B cell (primary cell): ENCODE measurements around the gene CUBN. TPM values are rescaled to one million over a fixed set of nuclear protein-coding genes. Genes with fewer than 3 reads are reported as not detected.

Experiments
- ATAC-seq: fragments of 200-7000 bp; cut with Tn5 transposase; one replicate; pipeline ENCODE4 v1.10.0; 2021; ENCODE audit warnings: low read depth, mild to moderate bottlenecking, moderate number of reproducible peaks, moderate library complexity
- CTCF ChIA-PET: fragments of 350-600 bp; sonication (Branson Sonifier 250); formaldehyde crosslinking; loops from one replicate; lab custom pipeline; 2021; ENCODE audit warnings: antibody characterized with exemption, inconsistent platforms; lab: Charles Lee
- POLR2A ChIA-PET: fragments of 350-600 bp; sonication (Branson Sonifier 250); formaldehyde crosslinking; loops from one replicate; lab custom pipeline; 2021; ENCODE audit warnings: antibody characterized with exemption; lab: Charles Lee
- DNase-seq: peaks from one replicate; pipeline ENCODE4 v3.0.0; 2013
- H2AFZ ChIP-seq: 2 replicates; pipeline ENCODE4 v1.6.1; 2012; ENCODE audit warnings: mild to moderate bottlenecking, low read depth, low read length; ENCODE audit not compliant: insufficient read depth, poor library complexity, severe bottlenecking
- H3K27ac ChIP-seq, 2 donors: 1 replicate in 1 of 2; 2 replicates in 1 of 2; pipeline ENCODE4 v1.5.1; 2012 to 2013; ENCODE audit warnings: low read length in 2 of 2, mild to moderate bottlenecking in 2 of 2, moderate library complexity in 1 of 2
- H3K27me3 ChIP-seq, 4 experiments: fragments of 200-600 bp in 1 of 4; sonication (generic) in 1 of 4; replicated peaks in 1 of 4; 1 replicate in 2 of 4; 2 replicates in 2 of 4; pipeline versions ENCODE4 v1.6.1 to v1.7.0; 2013 to 2016; ENCODE audit warnings: low read length in 3 of 4, mild to moderate bottlenecking in 2 of 4, mixed read lengths in 1 of 4, moderate library complexity in 1 of 4; ENCODE audit not compliant: insufficient read depth in 4 of 4, control insufficient read depth in 3 of 4; ENCODE audit errors: control extremely low read depth in 1 of 4
- H3K36me3 ChIP-seq, 2 experiments: replicated peaks in 1 of 2; 1 replicate in 1 of 2; 2 replicates in 1 of 2; pipeline versions ENCODE4 v1.6.1 to v1.7.1; 2013; ENCODE audit warnings: low read length in 1 of 2; ENCODE audit not compliant: insufficient read depth in 2 of 2, control insufficient read depth in 1 of 2; ENCODE audit errors: control extremely low read depth in 1 of 2, extremely low read depth in 1 of 2
- H3K4me1 ChIP-seq, 2 donors: fragments of 200-600 bp in 1 of 2; sonication (generic) in 1 of 2; 1 replicate in 1 of 2; 2 replicates in 1 of 2; pipeline versions ENCODE4 v1.5.1 to v1.6.1; 2013 to 2017; ENCODE audit warnings: low read length in 2 of 2; ENCODE audit not compliant: control insufficient read depth in 2 of 2, insufficient read depth in 2 of 2
- H3K4me2 ChIP-seq: replicated peaks from 2 replicates; pipeline ENCODE3; 2012; ENCODE audit warnings: mild to moderate bottlenecking, low read depth, low read length; ENCODE audit not compliant: poor library complexity, severe bottlenecking
- H3K4me3 ChIP-seq, 5 experiments: fragments of 200-600 bp in 1 of 5; sonication (generic) in 1 of 5; 1 replicate in 3 of 5; 2 replicates in 2 of 5; pipeline versions ENCODE4 v1.5.1 to v1.7.0; 2011 to 2016; ENCODE audit warnings: low read length in 4 of 5, mild to moderate bottlenecking in 4 of 5, low read depth in 2 of 5, control low read depth in 1 of 5, moderate library complexity in 1 of 5; ENCODE audit not compliant: insufficient read depth in 1 of 5; ENCODE audit errors: control extremely low read depth in 1 of 5, extremely low read depth in 1 of 5
- H3K79me2 ChIP-seq: fragments of 200-600 bp; sonication (generic); one replicate; pipeline ENCODE4 v1.6.0; 2016; ENCODE audit warnings: low read length; ENCODE audit not compliant: control insufficient read depth, insufficient read depth
- H3K9ac ChIP-seq: fragments of 200-600 bp; sonication (generic); 2 replicates; pipeline ENCODE4 v1.6.1; 2017; ENCODE audit warnings: mild to moderate bottlenecking, low read length, moderate library complexity
- H3K9me3 ChIP-seq, 3 donors: one replicate each; pipeline versions ENCODE4 v1.6.1 to v1.7.1; 2013; ENCODE audit warnings: low read length in 2 of 3; ENCODE audit not compliant: control insufficient read depth in 2 of 3, insufficient read depth in 1 of 3; ENCODE audit errors: control extremely low read depth in 1 of 3
- H4K20me1 ChIP-seq: 2 replicates; pipeline ENCODE4 v1.6.0; 2012; ENCODE audit warnings: mild to moderate bottlenecking, low read length; ENCODE audit not compliant: insufficient read depth, control insufficient read depth, poor library complexity, severe bottlenecking
- H3K27ac Mint-ChIP-seq: one replicate; pipeline ENCODE4 v1.8.0; 2021; ENCODE audit warnings: mixed read lengths
- H3K27me3 Mint-ChIP-seq: one replicate; pipeline ENCODE4 v1.8.0; 2021; ENCODE audit warnings: mixed read lengths
- H3K4me1 Mint-ChIP-seq: one replicate; pipeline ENCODE4 v1.8.0; 2021; ENCODE audit warnings: mixed read lengths
- H3K4me3 Mint-ChIP-seq: one replicate; pipeline ENCODE4 v1.8.0; 2021; ENCODE audit warnings: mixed read lengths
- H3K9me3 Mint-ChIP-seq: one replicate; pipeline ENCODE4 v1.8.0; 2022; ENCODE audit warnings: mixed read lengths; ENCODE audit not compliant: insufficient read depth
- CTCF ChIP-seq: fragments of 200-600 bp; IDR thresholded peaks from one replicate; pipeline ENCODE4 v1.8.0; 2022; ENCODE audit warnings: antibody characterized with exemption, mild to moderate bottlenecking
- EZH2 ChIP-seq: IDR thresholded peaks from 2 replicates; pipeline ENCODE4 v1.6.1; 2012; ENCODE audit warnings: borderline replicate concordance, low read depth, mild to moderate bottlenecking, moderate library complexity, low read length; ENCODE audit not compliant: insufficient read depth, poor library complexity, severe bottlenecking
- WGBS: methylation state at CpG from one replicate; pipeline ENCODE4 v1.1.5; 2013; ENCODE audit warnings: missing lambda C conversion rate; ENCODE audit not compliant: insufficient coverage; 5-methylcytosine and 5-hydroxymethylcytosine counted together
- intact Hi-C: fragments of 100-400 bp; cut with micrococcal nuclease; formaldehyde crosslinking; loops from one replicate; pipeline ENCODE4 v1.10.0; 2022
- polyA plus RNA-seq: library from polyadenylated mRNA; depleted of rRNA; stranded (reverse); fragments of >200 nt; gene quantifications from 2 replicates; pipeline ENCODE4 v1.2.3, GENCODE V29; 2012
- total RNA-seq, 2 donors: library from RNA; stranded (reverse); fragments of 120-200 nt in 1 of 2; gene quantifications; 1 replicate in 1 of 2; 2 replicates in 1 of 2; pipeline versions ENCODE4 v1.2.3 to v1.2.4, GENCODE V29; 2013 to 2022

Gene CUBN
- total and polyA plus RNA-seq, 2 donors (not counting 1 experiment from before 2014, with no cell fraction given), result 4.2 to 5.7 TPM

- intact Hi-C loops, result no loop called here
- TF ChIP-seq EZH2, result no peak
- 100% methylated on average over 1 of the region's 5 CpGs for WGBS
- no peak overlapping the region for H3K27ac ChIP-seq
- peaks cover 0 to 5% (median 1%) of the 10 kb centered on the region in 3 donors for H3K9me3 ChIP-seq
- POLR2A ChIA-PET, result no interaction called here
- H3K4me3 ChIP-seq, result no peak overlapping the region
- H3K9ac ChIP-seq, result no peak overlapping the region
- H3K4me3 Mint-ChIP-seq, result no peak overlapping the region
- ATAC-seq (no peak), DNase-seq (no peak)
- CTCF ChIA-PET, result no interaction called here
- no peaks in the 10 kb centered on the region for H3K79me2 ChIP-seq
- no peak overlapping the region for H3K4me2 ChIP-seq
- no peak overlapping the region for H3K27ac Mint-ChIP-seq
- no peaks in the 10 kb centered on the region for H4K20me1 ChIP-seq
- no peaks in the 10 kb centered on the region for H3K4me1 ChIP-seq
- no peak overlapping the region for H2AFZ ChIP-seq
- H3K36me3 ChIP-seq, result no peaks in the 10 kb centered on the region
- peaks cover 5% of the 10 kb centered on the region for H3K9me3 Mint-ChIP-seq
- H3K27me3 Mint-ChIP-seq, result no peaks in the 10 kb centered on the region
- H3K27me3 ChIP-seq, result no peaks in the 10 kb centered on the region
- no peaks in the 10 kb centered on the region for H3K4me1 Mint-ChIP-seq
Observed at GRCh38 chr10:17144757-17145156, 15.1 kb upstream of the CUBN start.

- intact Hi-C loops, result no loop called here
- Mint-ChIP-seq H3K4me1 (no peaks in the 10 kb centered on the region), H3K27ac (no peak overlapping the region), H3K27me3 (no peaks in the 10 kb centered on the region), H3K4me3 (no peak overlapping the region), H3K9me3 (peaks cover 5% of the 10 kb centered on the region)
- Histone ChIP-seq H3K9ac (no peak overlapping the region), H4K20me1 (no peaks in the 10 kb centered on the region), H3K79me2 (no peaks in the 10 kb centered on the region), H3K4me3 (no peak overlapping the region), H3K27ac (no peak overlapping the region), H3K27me3 (no peaks in the 10 kb centered on the region), H3K4me1 (no peaks in the 10 kb centered on the region), H3K4me2 (no peak overlapping the region), H3K9me3 (peaks cover 0 to 5% (median 1%) of the 10 kb centered on the region in 3 donors), H3K36me3 (no peaks in the 10 kb centered on the region), H2AFZ (no peak overlapping the region)
- no peak for ATAC-seq
- 100% methylated on average over 1 of the region's 2 CpGs for WGBS
- ChIA-PET POLR2A (no interaction called here), CTCF (interaction anchor here (0.6 kb wide), 1 partner anchor 300 kb away, joined by 3 read pairs; no protein-coding TSS in a partner anchor)
- TF ChIP-seq EZH2, result no peak
- TF ChIP-seq CTCF, result no peak
- DNase-seq, result no peak
Observed at GRCh38 chr10:17144032-17144431, 14.4 kb upstream of the CUBN start.
